ENCODE data around the gene PGAP3.

- TF ChIP-seq ISL1 (CRISPR knock-in tag; IDR thresholded peaks at IDR 0.05) (no peak), OSR1 (CRISPR knock-in tag; IDR thresholded peaks at IDR 0.05) (no peak), SNAI2 (CRISPR knock-in tag; IDR thresholded peaks at IDR 0.05) (no peak), ZNF70 (CRISPR knock-in tag; IDR thresholded peaks at IDR 0.05) (no peak), ZFP30 (CRISPR knock-in tag; IDR thresholded peaks at IDR 0.05) (no peak), ARNTL (CRISPR knock-in tag; IDR thresholded peaks at IDR 0.05; ENCODE audit: borderline replicate concordance, low read depth) (no peak)
Measured at GRCh38 chr17:39662551-39663339, 25.1 kb downstream of the PGAP3 start.

Measured in SK-N-SH treated with all-trans-retinoic acid at 6 μM for 48 hours (cell line).